IMR-90 (cell line): ENCODE results near the gene TRIM2. TPM values are rescaled to one million over a fixed set of nuclear protein-coding genes. Genes with fewer than 3 reads are reported as not detected.

Experiments used
- ATAC-seq: fragments of 200-7000 bp; cut with Tn5 transposase; 2 replicates; pipeline ENCODE4 v1.9.1; 2020; ENCODE audit warnings: low read depth, mild to moderate bottlenecking, moderate library complexity
- BruUV-seq: library from RNA; stranded (reverse); fragments of 400-500 nt; replicated peaks from 2 replicates; lab custom pipeline; 2021; lab: Mats Ljungman, UMichigan
- CTCF ChIA-PET: fragments of 300-600 bp; formaldehyde crosslinking; extraction: SDS; loops from one replicate; lab custom pipeline; 2021; ENCODE audit warnings: antibody characterized with exemption; lab: Yijun Ruan, JAX
- POLR2A ChIA-PET: fragments of 300-600 bp; sonication (Branson Sonifier 250); formaldehyde crosslinking; loops from one replicate; lab custom pipeline; 2022; ENCODE audit warnings: antibody characterized with exemption; ENCODE audit not compliant: unreplicated experiment; lab: Charles Lee
- DNase-seq: peaks from one replicate; pipeline ENCODE4 v3.0.0; 2013
- H2AFZ ChIP-seq: replicated peaks from 2 replicates; pipeline ENCODE3; 2013; ENCODE audit warnings: low read length, mild to moderate bottlenecking; ENCODE audit not compliant: poor library complexity
- H2AK5ac ChIP-seq: 2 replicates; pipeline ENCODE4 v1.6.1; 2013; ENCODE audit warnings: low read depth, low read length, inconsistent platforms
- H2AK9ac ChIP-seq: replicated peaks from 2 replicates; pipeline ENCODE3; 2013; ENCODE audit warnings: mild to moderate bottlenecking, low read depth, low read length, moderate library complexity; ENCODE audit not compliant: poor library complexity
- H2BK120ac ChIP-seq: 2 replicates; pipeline ENCODE4 v1.6.1; 2013; ENCODE audit warnings: low read depth, low read length, inconsistent platforms
- H2BK15ac ChIP-seq: 3 replicates; pipeline ENCODE4 v1.6.1; 2013; ENCODE audit warnings: low read depth, low read length, inconsistent platforms
- H2BK20ac ChIP-seq: 2 replicates; pipeline ENCODE4 v1.6.1; 2013; ENCODE audit warnings: low read depth, mild to moderate bottlenecking, inconsistent platforms, low read length, moderate library complexity
- H2BK5ac ChIP-seq: 2 replicates; pipeline ENCODE4 v1.6.1; 2013; ENCODE audit warnings: mild to moderate bottlenecking, low read depth, low read length, inconsistent platforms; ENCODE audit not compliant: poor library complexity, severe bottlenecking
- H3K14ac ChIP-seq: replicated peaks from 2 replicates; pipeline ENCODE4 v1.6.1; 2013; ENCODE audit warnings: low read depth, low read length, inconsistent platforms
- H3K18ac ChIP-seq: 2 replicates; pipeline ENCODE4 v1.6.1; 2013; ENCODE audit warnings: low read depth, low read length, control low read depth
- H3K23ac ChIP-seq: 2 replicates; pipeline ENCODE4 v1.6.1; 2013; ENCODE audit warnings: low read depth, low read length, inconsistent platforms
- H3K27ac ChIP-seq: 2 replicates; pipeline ENCODE4 v1.5.1; 2013; ENCODE audit warnings: mild to moderate bottlenecking, control low read depth, low read length; ENCODE audit not compliant: insufficient read depth
- H3K27me3 ChIP-seq: 2 replicates; pipeline ENCODE4 v1.6.1; 2013; ENCODE audit warnings: low read length; ENCODE audit not compliant: control insufficient read depth, insufficient read depth
- H3K36me3 ChIP-seq: 2 replicates; pipeline ENCODE4 v1.6.1; 2013; ENCODE audit warnings: low read length, mixed read lengths; ENCODE audit not compliant: control insufficient read depth, insufficient read depth
- H3K4ac ChIP-seq: 2 replicates; pipeline ENCODE4 v1.6.1; 2013; ENCODE audit warnings: low read depth, low read length, inconsistent platforms
- H3K4me1 ChIP-seq: 2 replicates; pipeline ENCODE4 v1.6.1; 2013; ENCODE audit warnings: low read length, mixed read lengths; ENCODE audit not compliant: control insufficient read depth, insufficient read depth
- H3K4me2 ChIP-seq: 2 replicates; pipeline ENCODE4 v1.6.1; 2013; ENCODE audit warnings: low read depth, mild to moderate bottlenecking, control low read depth, low read length, moderate library complexity
- H3K4me3 ChIP-seq: 2 replicates; pipeline ENCODE4 v1.5.1; 2013; ENCODE audit warnings: low read depth, mild to moderate bottlenecking, control low read depth, low read length, moderate library complexity; ENCODE audit not compliant: insufficient read depth
- H3K56ac ChIP-seq: 2 replicates; pipeline ENCODE4 v1.6.1; 2013; ENCODE audit warnings: low read length, inconsistent platforms; ENCODE audit not compliant: insufficient read depth; ENCODE audit errors: extremely low read depth
- H3K79me1 ChIP-seq, 2 experiments: 2 replicates each; pipeline ENCODE4 v1.6.1; 2013; ENCODE audit warnings: low read length in 2 of 2, inconsistent platforms in 1 of 2, low read depth in 1 of 2
- H3K9ac ChIP-seq: 2 replicates; pipeline ENCODE4 v1.6.1; 2013; ENCODE audit warnings: low read depth, low read length, control low read depth
- H3K9me1 ChIP-seq: 2 replicates; pipeline ENCODE4 v1.6.1; 2013; ENCODE audit warnings: low read length, inconsistent platforms; ENCODE audit not compliant: insufficient read depth
- H3K9me3 ChIP-seq: 2 replicates; pipeline ENCODE4 v1.6.1; 2013; ENCODE audit warnings: low read length; ENCODE audit not compliant: control insufficient read depth, insufficient read depth
- H4K20me1 ChIP-seq: 2 replicates; pipeline ENCODE4 v1.6.1; 2013; ENCODE audit warnings: low read length, inconsistent platforms; ENCODE audit not compliant: insufficient read depth
- H4K5ac ChIP-seq: 2 replicates; pipeline ENCODE4 v1.6.1; 2013; ENCODE audit warnings: mild to moderate bottlenecking, low read depth, low read length, control low read depth
- H4K8ac ChIP-seq, 2 experiments: 2 replicates each; pipeline ENCODE4 v1.6.1; 2013; ENCODE audit warnings: low read depth in 2 of 2, low read length in 2 of 2, control low read depth in 1 of 2, inconsistent platforms in 1 of 2
- H4K91ac ChIP-seq: 2 replicates; pipeline ENCODE4 v1.6.1; 2013; ENCODE audit warnings: low read depth, low read length, inconsistent platforms; ENCODE audit not compliant: insufficient read depth
- CEBPB ChIP-seq: IDR thresholded peaks from 2 replicates; pipeline ENCODE4 v1.6.1; 2012; ENCODE audit warnings: low read depth, low read length, improper control_type of control experiment
- CHD1 ChIP-seq: IDR thresholded peaks from 2 replicates; pipeline ENCODE4 v1.6.1; 2012; ENCODE audit warnings: low read depth, low read length, improper control_type of control experiment
- CTCF ChIP-seq: conservative IDR thresholded peaks from 2 replicates; pipeline ENCODE4 v1.5.1; 2012; ENCODE audit warnings: mild to moderate bottlenecking, low read depth, low read length, improper control_type of control experiment
- ELK1 ChIP-seq: fragments of 150-350 bp; IDR thresholded peaks from 2 replicates; pipeline ENCODE4 v1.6.1; 2016; ENCODE audit warnings: low read depth, mild to moderate bottlenecking, low read length, moderate library complexity, borderline replicate concordance
- FOS ChIP-seq: fragments of 150-350 bp; IDR thresholded peaks from 2 replicates; pipeline ENCODE4 v1.6.1; 2016; ENCODE audit warnings: low read depth, low read length
- MAFK ChIP-seq: IDR thresholded peaks from 2 replicates; pipeline ENCODE4 v1.6.1; 2012; ENCODE audit warnings: low read depth, low read length, improper control_type of control experiment
- MAZ ChIP-seq: IDR thresholded peaks from 2 replicates; pipeline ENCODE4 v1.6.1; 2012; ENCODE audit warnings: low read depth, mild to moderate bottlenecking, low read length, improper control_type of control experiment, moderate library complexity, borderline replicate concordance
- MXI1 ChIP-seq: IDR thresholded peaks from 2 replicates; pipeline ENCODE4 v1.6.1; 2012; ENCODE audit warnings: low read depth, mild to moderate bottlenecking, low read length, moderate library complexity, borderline replicate concordance
- POLR2A ChIP-seq: IDR thresholded peaks from 2 replicates; pipeline ENCODE4 v1.6.1; 2012; ENCODE audit warnings: mild to moderate bottlenecking, low read depth, low read length
- RAD21 ChIP-seq: IDR thresholded peaks from 2 replicates; pipeline ENCODE4 v1.6.1; 2012; ENCODE audit warnings: low read length, improper control_type of control experiment
- RCOR1 ChIP-seq: IDR thresholded peaks from 2 replicates; pipeline ENCODE4 v1.6.1; 2012; ENCODE audit warnings: mild to moderate bottlenecking, low read length, improper control_type of control experiment; ENCODE audit not compliant: insufficient replicate concordance
- RFX5 ChIP-seq: IDR thresholded peaks from 2 replicates; pipeline ENCODE4 v1.8.0; 2012; ENCODE audit warnings: low read depth, mild to moderate bottlenecking, low read length, moderate library complexity
- WGBS, 2 experiments: methylation state at CpG; one replicate each; pipeline versions ENCODE4 v1.1.5 to v1.1.7; 2013; ENCODE audit warnings: missing lambda C conversion rate in 2 of 2; ENCODE audit not compliant: insufficient read length in 1 of 2; ENCODE audit errors: extremely low coverage in 2 of 2; 5-methylcytosine and 5-hydroxymethylcytosine counted together
- dilution Hi-C: fragments of 300-500 bp; cut with HindIII; formaldehyde crosslinking; loops from one replicate; pipeline ENCODE4 v1.14.3; 2018; ENCODE audit warnings: low sequenced_read_pairs; ENCODE audit not compliant: unreplicated experiment
- in situ Hi-C: fragments of 300-500 bp; cut with MboI; formaldehyde crosslinking; loops from 3 replicates; pipeline ENCODE4 v1.14.3; 2019; ENCODE audit warnings: low sequenced_read_pairs, inconsistent platforms, mixed read lengths
- intact Hi-C: fragments of 100-400 bp; cut with micrococcal nuclease; formaldehyde crosslinking; loops from 2 replicates; pipeline ENCODE4 v1.10.0; 2022
- polyA plus RNA-seq, 3 experiments: library from polyadenylated mRNA; depleted of rRNA; stranded (reverse); fragments of >200 nt; gene quantifications; 2 replicates each; pipeline ENCODE4 v1.2.3, GENCODE V29; 2012; ENCODE audit warnings: low replicate concordance in 1 of 3
- total RNA-seq: library from RNA; depleted of rRNA; stranded (reverse); fragments of >200 nt; gene quantifications from 2 replicates; pipeline ENCODE4 v1.2.3, GENCODE V29; 2012

TRIM2 gene
- total and polyA plus RNA-seq, 2 of the 4 experiments (the other 2 are of a cell fraction): 16.0 to 64.2 TPM

GRCh38 chr4:153341575-153342090, 137.4 kb downstream of the TRIM2 start:
- Histone ChIP-seq H4K20me1 (no peaks in the 10 kb centered on the region), H3K27ac (no peak overlapping the region), H3K23ac (no peak overlapping the region), H3K27me3 (no peaks in the 10 kb centered on the region), H2AK5ac (no peak overlapping the region), H2AFZ (peak overlapping the region; percentile 16), H3K4me2 (no peak overlapping the region), H3K4me3 (no peak overlapping the region), H4K5ac (no peak overlapping the region), H3K4ac (no peak overlapping the region), H2BK20ac (no peak overlapping the region), H3K18ac (no peak overlapping the region), H3K9ac (no peak overlapping the region), H3K4me1 (peaks cover 1% of the 10 kb centered on the region; the same call in 1 of the 2 replicates), H3K14ac (no peak overlapping the region), H3K9me3 (no peaks in the 10 kb centered on the region), H2BK5ac (no peak overlapping the region), H3K9me1 (no peaks in the 10 kb centered on the region), H2BK15ac (0 out of 3 replicates have a peak overlapping the region, but pooled peaks have one; percentile 4), H3K56ac (no peak overlapping the region), H4K91ac (no peak overlapping the region), H2AK9ac (no peak overlapping the region), H4K8ac (peak overlapping the region in 1 of 2 experiments; percentile 20; a peak in 1 of 4 replicates), H2BK120ac (no peak overlapping the region), H3K36me3 (peaks cover 2% of the 10 kb centered on the region; the same call in 1 of the 2 replicates), H3K79me1 (peaks cover 7 to 11% of the 10 kb centered on the region in 2 experiments; a peak in 3 of 4 replicates)
- CTCF ChIA-PET: interaction anchor here (1.0 to 1.2 kb wide), 3 partner anchors 199 to 308 kb away, joined by 3 read pairs; no protein-coding TSS in a partner anchor
- in situ Hi-C loops: no loop called here
- BruUV-seq: no TSS peak
- POLR2A ChIA-PET: interaction anchor here (0.6 kb wide), 1 partner anchor 177 kb away, joined by 3 read pairs; no protein-coding TSS in a partner anchor
- DNase-seq (peak; percentile 64), ATAC-seq (no peak)
- TF ChIP-seq MAZ (no peak), ELK1 (no peak), RCOR1 (no peak), CHD1 (no peak), RAD21 (no peak), MAFK (no peak), POLR2A (no peak), CEBPB (no peak), FOS (no peak), MXI1 (no peak), CTCF (no peak), RFX5 (no peak)
- WGBS, 2 experiments: 50% methylated on average over 1 of the region's 5 CpGs; no CpG with 5 or more reads in 1 of the 2 experiments
- intact Hi-C loops: no loop called here
- dilution Hi-C loops: no loop called here
